AG04450 (cell line): Measurements from ENCODE around the gene RPS19BP1. TPM values are rescaled to one million over a fixed set of nuclear protein-coding genes. Genes with fewer than 3 reads are reported as not detected.
A peak's percentile ranks its signal among the peaks of the same experiment; 100 is the strongest.

Experiments used
- CTCF ChIA-PET: fragments of 300-600, 350-600 bp; formaldehyde crosslinking; extraction: SDS; loops from one replicate; lab custom pipeline; 2022; ENCODE audit warnings: antibody characterized with exemption, inconsistent platforms; lab: Charles Lee
- POLR2A ChIA-PET: fragments of 350-600 bp; formaldehyde crosslinking; extraction: SDS; loops from one replicate; lab custom pipeline; 2021; ENCODE audit warnings: antibody characterized with exemption, inconsistent platforms; lab: Yijun Ruan, JAX
- DNase-seq: peaks from one replicate; pipeline ENCODE4 v3.0.0-alpha.2; 2011; ENCODE audit warnings: low read depth, low spot score
- H3K27ac ChIP-seq: one replicate; pipeline ENCODE4 v1.5.1; 2012; ENCODE audit warnings: low read depth, low read length, control low read depth
- H3K27me3 ChIP-seq: one replicate; pipeline ENCODE4 v1.6.0; 2012; ENCODE audit warnings: low read length; ENCODE audit not compliant: control insufficient read depth, insufficient read depth
- H3K4me3 ChIP-seq: 2 replicates; pipeline ENCODE4 v1.5.1; 2011; ENCODE audit warnings: mild to moderate bottlenecking, low read depth, low read length, control low read depth
- H3K9me3 ChIP-seq: 2 replicates; pipeline ENCODE4 v1.5.1; 2012; ENCODE audit warnings: low read length; ENCODE audit not compliant: control insufficient read depth, insufficient read depth
- polyA plus RNA-seq: library from polyadenylated mRNA; depleted of rRNA; stranded (reverse); fragments of >200 nt; gene quantifications from 2 replicates; pipeline ENCODE4 v1.2.3, GENCODE V29; 2011
- TF ChIP-seq, protein P1 (sequence below): IDR thresholded peaks from 2 replicates; pipeline ENCODE4 v1.5.1; 2011; ENCODE audit warnings: low read depth, low read length, control low read depth, inconsistent platforms

The RPS19BP1 gene
- polyA plus RNA-seq, 1 experiment = 50.8 TPM

DNA sequence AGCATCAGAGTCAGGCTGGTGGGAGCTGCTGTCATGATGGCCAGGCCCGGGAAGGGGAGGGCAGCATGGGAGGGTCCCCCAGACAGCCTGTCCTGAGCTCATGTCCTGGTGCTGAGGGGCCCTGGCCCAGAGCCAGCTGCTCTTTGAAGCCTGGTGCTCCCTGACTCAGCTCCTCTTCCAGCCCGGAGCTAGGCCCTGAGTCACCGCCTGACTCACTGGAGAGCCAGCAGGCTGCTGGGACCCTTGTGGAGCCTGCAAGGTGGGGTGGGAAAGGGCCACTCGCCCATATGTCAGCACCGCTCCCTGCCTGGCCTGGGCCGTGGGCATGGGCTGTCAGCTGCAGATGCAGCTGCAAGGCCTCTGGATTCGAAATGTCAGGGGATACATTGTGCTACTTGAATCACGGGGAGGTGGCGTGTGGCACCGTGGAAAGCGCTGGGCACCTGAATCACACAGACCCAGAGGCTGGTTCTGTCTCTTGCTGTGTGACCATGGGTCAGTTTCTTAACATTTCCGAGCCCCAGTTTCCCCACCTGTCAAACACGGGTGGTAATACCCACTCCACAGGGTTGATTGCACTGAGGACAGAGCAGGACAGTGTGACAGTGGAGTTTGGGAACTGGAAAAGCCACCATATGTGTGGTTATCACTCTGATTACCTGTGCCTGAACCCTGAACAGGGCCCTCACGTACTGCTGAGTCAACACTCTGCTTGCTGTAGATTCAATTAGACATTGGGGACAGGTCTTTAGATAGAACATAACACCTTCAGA is 42.4 kb upstream of the RPS19BP1 start:
- POLR2A ChIA-PET = no interaction called here
- DNase-seq = peak; percentile 57
- TF ChIP-seq, protein P1, sequence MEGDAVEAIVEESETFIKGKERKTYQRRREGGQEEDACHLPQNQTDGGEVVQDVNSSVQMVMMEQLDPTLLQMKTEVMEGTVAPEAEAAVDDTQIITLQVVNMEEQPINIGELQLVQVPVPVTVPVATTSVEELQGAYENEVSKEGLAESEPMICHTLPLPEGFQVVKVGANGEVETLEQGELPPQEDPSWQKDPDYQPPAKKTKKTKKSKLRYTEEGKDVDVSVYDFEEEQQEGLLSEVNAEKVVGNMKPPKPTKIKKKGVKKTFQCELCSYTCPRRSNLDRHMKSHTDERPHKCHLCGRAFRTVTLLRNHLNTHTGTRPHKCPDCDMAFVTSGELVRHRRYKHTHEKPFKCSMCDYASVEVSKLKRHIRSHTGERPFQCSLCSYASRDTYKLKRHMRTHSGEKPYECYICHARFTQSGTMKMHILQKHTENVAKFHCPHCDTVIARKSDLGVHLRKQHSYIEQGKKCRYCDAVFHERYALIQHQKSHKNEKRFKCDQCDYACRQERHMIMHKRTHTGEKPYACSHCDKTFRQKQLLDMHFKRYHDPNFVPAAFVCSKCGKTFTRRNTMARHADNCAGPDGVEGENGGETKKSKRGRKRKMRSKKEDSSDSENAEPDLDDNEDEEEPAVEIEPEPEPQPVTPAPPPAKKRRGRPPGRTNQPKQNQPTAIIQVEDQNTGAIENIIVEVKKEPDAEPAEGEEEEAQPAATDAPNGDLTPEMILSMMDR = no peak
- H3K9me3 ChIP-seq = no peaks in the 10 kb centered on the region; the same call in 1 of the 2 replicates
- H3K4me3 ChIP-seq = no peak overlapping the region
- peaks cover 24% of the 10 kb centered on the region for H3K27me3 ChIP-seq
- CTCF ChIA-PET = interaction anchor here (0.6 to 1.5 kb wide), 3 partner anchors 40 to 1509 kb away, joined by 3 read pairs; no protein-coding TSS in a partner anchor
- H3K27ac ChIP-seq = no peak overlapping the region

DNA sequence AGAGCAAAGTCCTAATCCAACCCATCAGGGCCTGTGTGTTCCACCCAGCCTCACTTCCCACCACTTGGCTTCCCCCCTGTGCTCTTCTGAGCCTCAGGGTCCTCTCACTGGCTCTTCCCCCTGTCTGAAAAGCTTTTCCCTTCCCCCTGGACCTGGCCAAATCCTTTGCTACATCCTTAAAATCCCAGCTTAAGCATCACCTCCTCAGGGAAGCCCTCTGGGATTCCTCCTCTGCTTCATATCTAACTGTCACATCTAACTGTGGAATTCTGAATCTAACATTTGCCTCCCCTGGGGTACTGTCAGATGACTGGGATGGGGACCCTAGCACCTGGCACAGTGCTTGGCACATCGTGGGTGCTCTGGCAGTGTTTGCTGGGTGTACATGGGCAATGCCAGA is 39.0 kb upstream of the RPS19BP1 start:
- Histone ChIP-seq H3K27me3 (peaks cover 16% of the 10 kb centered on the region), H3K4me3 (no peak overlapping the region), H3K27ac (no peak overlapping the region), H3K9me3 (peaks cover 3% of the 10 kb centered on the region)
- DNase-seq = no peak
- TF ChIP-seq, protein P1 = no peak
- ChIA-PET POLR2A (no interaction called here), CTCF (no interaction called here)

DNA sequence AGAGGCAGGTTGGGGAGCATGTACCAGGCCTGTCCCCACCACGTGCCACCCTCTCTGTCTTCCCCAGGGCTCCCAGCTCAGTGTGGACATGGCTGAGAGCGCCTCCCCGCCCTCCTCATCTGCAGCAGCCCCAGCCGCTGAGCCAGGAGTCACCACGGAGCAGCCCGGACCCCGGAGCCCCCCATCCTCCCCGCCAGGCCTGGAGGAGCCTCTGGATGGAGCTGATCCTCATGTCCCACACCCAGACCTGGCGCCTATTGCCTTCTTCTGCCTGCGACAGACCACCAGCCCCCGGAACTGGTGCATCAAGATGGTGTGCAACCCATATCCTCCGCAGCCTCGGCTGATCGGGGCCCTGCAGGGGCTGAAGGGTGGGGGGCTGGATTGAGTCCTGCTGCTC is 38.1 kb upstream of the RPS19BP1 start, which contains the start of gene CACNA1I:
Gene CACNA1I, plus strand, starts transcription at position 89 of the 400 bp plus-strand sequence. Its CDS starts 0 bp downstream, at position 89.
- TF ChIP-seq, protein P1 = no peak
- Histone ChIP-seq H3K9me3 (peaks cover 3% of the 10 kb centered on the region), H3K27me3 (peaks cover 18% of the 10 kb centered on the region), H3K4me3 (no peak within 1 kb of the TSS), H3K27ac (no peak within 1 kb of the TSS)
- ChIA-PET POLR2A (no interaction called here), CTCF (no interaction called here)
- no peak for DNase-seq

DNA sequence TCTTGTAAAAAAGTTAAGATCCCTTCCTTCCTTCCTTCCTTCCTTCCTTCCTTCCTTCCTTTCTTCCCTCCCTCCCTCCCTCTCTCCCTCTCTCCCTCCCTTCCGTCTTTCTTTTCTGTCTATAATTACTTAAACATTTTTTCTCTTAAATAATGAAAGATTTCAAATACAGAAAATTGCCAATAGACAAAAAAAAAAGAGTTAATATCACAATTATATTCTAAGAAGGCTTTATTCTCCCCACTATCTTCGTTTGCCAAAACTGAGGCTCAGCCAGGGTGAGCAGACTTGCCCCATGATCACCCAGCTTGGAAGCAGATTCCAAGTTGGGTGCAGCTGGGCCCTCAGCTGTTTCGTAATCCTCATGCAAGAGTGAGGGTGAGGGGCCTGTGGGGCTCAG is 37.7 kb upstream of the RPS19BP1 start:
- H3K27ac ChIP-seq = no peak overlapping the region
- ChIA-PET CTCF (no interaction called here), POLR2A (no interaction called here)
- peaks cover 3% of the 10 kb centered on the region for H3K9me3 ChIP-seq
- no peak for DNase-seq
- H3K4me3 ChIP-seq = no peak overlapping the region
- TF ChIP-seq, protein P1 = no peak
- peaks cover 18% of the 10 kb centered on the region for H3K27me3 ChIP-seq

DNA sequence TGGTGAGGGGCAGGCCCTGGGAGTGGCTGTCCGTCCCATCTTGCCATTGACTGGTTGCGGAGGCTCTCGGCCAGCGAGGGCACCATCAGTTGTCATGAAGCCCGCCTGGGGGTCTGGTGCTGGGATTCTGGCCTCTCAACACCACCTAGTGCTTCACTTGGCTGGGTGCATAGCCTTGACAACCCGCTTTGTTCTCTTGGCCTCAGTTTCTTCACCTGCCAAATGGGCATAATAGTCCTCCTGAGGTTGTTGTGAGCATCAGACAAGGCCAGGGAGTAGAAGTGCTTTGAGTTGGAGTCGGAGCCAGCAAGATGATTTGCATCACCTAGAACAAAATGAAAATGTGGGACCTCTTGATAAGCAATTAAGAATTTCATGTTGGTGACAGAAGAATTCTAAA is 36.5 kb upstream of the RPS19BP1 start:
- TF ChIP-seq, protein P1 = no peak
- H3K27me3 ChIP-seq = peaks cover 18% of the 10 kb centered on the region
- CTCF ChIA-PET = no interaction called here
- peaks cover 4% of the 10 kb centered on the region for H3K9me3 ChIP-seq
- H3K27ac ChIP-seq = no peak overlapping the region
- DNase-seq = no peak
- POLR2A ChIA-PET = no interaction called here
- no peak overlapping the region for H3K4me3 ChIP-seq
